ENCODE data around the gene PHLDA2.

The PHLDA2 gene

GRCh38 chr11:2927851-2928604 is 1.2 kb downstream of the PHLDA2 start:
- H3K4me1 ChIP-seq (ENCODE audit: insufficient read depth, low read length): no peaks in the 10 kb centered on the region
- DNase-seq: no peak

DNA sequence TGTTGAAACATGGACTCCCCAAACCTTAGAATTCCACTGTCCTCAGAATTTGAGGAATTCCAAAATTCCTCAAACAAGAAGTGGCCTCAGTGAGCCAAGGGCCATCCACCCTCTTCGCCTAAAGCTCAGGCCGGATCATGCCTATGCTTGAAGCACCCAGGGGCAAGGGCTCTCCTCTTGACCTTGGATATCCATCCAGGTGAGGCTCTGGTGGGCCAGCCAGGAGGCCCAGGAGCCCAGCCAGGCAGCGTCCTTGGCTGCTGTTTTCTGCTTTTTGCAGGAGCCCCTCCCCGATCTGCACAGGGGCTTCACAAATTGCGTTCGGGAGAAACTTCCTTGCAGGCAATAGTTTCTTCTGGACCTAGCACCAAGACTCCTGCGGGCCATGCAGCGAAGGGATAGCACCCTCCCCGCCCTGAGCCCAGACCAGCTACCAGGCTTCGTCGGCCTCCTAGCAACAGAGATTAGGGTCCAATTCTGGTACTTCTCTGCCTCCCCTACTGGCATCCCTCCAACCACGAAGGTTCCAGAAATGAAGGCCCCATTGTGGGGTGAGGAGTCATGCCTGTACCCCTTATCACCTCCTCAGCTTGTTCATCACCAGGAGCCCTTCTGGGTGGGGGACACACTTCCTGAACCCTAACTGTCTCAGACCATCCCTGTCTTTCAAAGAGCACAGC is 2.0 kb downstream of the PHLDA2 start:
- Histone ChIP-seq H3K4me2 (ENCODE audit: insufficient read depth, low read length) (no peak overlapping the region), H3K27ac (ENCODE audit: low read length) (no peak overlapping the region), H3K9me3 (ENCODE audit: insufficient read depth, low read length, severe bottlenecking) (no peaks in the 10 kb centered on the region), H2AFZ (ENCODE audit: low read depth, low read length) (no peak overlapping the region), H3K36me3 (ENCODE audit: insufficient read depth, low read length) (no peaks in the 10 kb centered on the region), H3K27me3 (ENCODE audit: insufficient read depth, low read length, poor library complexity) (no peaks in the 10 kb centered on the region), H3K4me3 (ENCODE audit: low read depth in 1 of 2, low read length in 2 of 2) (no peak overlapping the region), H4K20me1 (ENCODE audit: insufficient read depth, low read length) (peaks cover 5% of the 10 kb centered on the region; the same call in 1 of the 2 replicates), H3K4me1 (ENCODE audit: insufficient read depth, low read length) (no peaks in the 10 kb centered on the region), H3K9ac (ENCODE audit: low read depth, low read length) (no peak overlapping the region), H3K79me2 (ENCODE audit: insufficient read depth, low read length) (no peaks in the 10 kb centered on the region)
- DNase-seq (no peak), ATAC-seq (ENCODE audit: insufficient read depth, low read depth) (no peak)
- TF ChIP-seq EZH2 (IDR thresholded peaks at IDR 0.05; ENCODE audit: borderline replicate concordance, low read depth, low read length, severe bottlenecking): no peak
- no peak for TF ChIP-seq CTCF (IDR thresholded peaks at IDR 0.05; ENCODE audit: borderline replicate concordance, extremely low read depth, low read length, poor library complexity, severe bottlenecking)

More at GRCh38 chr11:2927851-2928604, 1.2 kb downstream of the PHLDA2 start:
- no peak overlapping the region for H3K4me2 ChIP-seq (ENCODE audit: insufficient read depth, low read length)
- H3K27me3 ChIP-seq (ENCODE audit: insufficient read depth, low read length, poor library complexity): no peaks in the 10 kb centered on the region
- no peak overlapping the region for H3K9ac ChIP-seq (ENCODE audit: low read depth, low read length)
- H3K79me2 ChIP-seq (ENCODE audit: insufficient read depth, low read length): no peaks in the 10 kb centered on the region
- no peak for ATAC-seq (ENCODE audit: insufficient read depth, low read depth)
- no peak overlapping the region for H3K4me3 ChIP-seq (ENCODE audit: low read depth in 1 of 2, low read length in 2 of 2)
- TF ChIP-seq CTCF (IDR thresholded peaks at IDR 0.05; ENCODE audit: borderline replicate concordance, extremely low read depth, low read length, poor library complexity, severe bottlenecking): no peak
- TF ChIP-seq EZH2 (IDR thresholded peaks at IDR 0.05; ENCODE audit: borderline replicate concordance, low read depth, low read length, severe bottlenecking): no peak
- H4K20me1 ChIP-seq (ENCODE audit: insufficient read depth, low read length): peaks cover 5% of the 10 kb centered on the region; the same call in 1 of the 2 replicates
- no peak overlapping the region for H2AFZ ChIP-seq (ENCODE audit: low read depth, low read length)
- no peaks in the 10 kb centered on the region for H3K9me3 ChIP-seq (ENCODE audit: insufficient read depth, low read length, severe bottlenecking)
- no peaks in the 10 kb centered on the region for H3K36me3 ChIP-seq (ENCODE audit: insufficient read depth, low read length)
- no peak overlapping the region for H3K27ac ChIP-seq (ENCODE audit: low read length)

GRCh38 chr11:2926611-2927051 is 2.6 kb downstream of the PHLDA2 start:
- H3K4me1 ChIP-seq (ENCODE audit: insufficient read depth, low read length): no peaks in the 10 kb centered on the region
- no peaks in the 10 kb centered on the region for H3K36me3 ChIP-seq (ENCODE audit: insufficient read depth, low read length)
- TF ChIP-seq CTCF (IDR thresholded peaks at IDR 0.05; ENCODE audit: borderline replicate concordance, extremely low read depth, low read length, poor library complexity, severe bottlenecking) (no peak), EZH2 (IDR thresholded peaks at IDR 0.05; ENCODE audit: borderline replicate concordance, low read depth, low read length, severe bottlenecking) (no peak)
- no peak overlapping the region for H2AFZ ChIP-seq (ENCODE audit: low read depth, low read length)
- no peaks in the 10 kb centered on the region for H3K27me3 ChIP-seq (ENCODE audit: insufficient read depth, low read length, poor library complexity)
- DNase-seq (no peak), ATAC-seq (ENCODE audit: insufficient read depth, low read depth) (no peak)
- peaks cover 5% of the 10 kb centered on the region; the same call in 1 of the 2 replicates for H4K20me1 ChIP-seq (ENCODE audit: insufficient read depth, low read length)
- no peak overlapping the region for H3K27ac ChIP-seq (ENCODE audit: low read length)
- H3K4me3 ChIP-seq (ENCODE audit: low read depth in 1 of 2, low read length in 2 of 2): no peak overlapping the region
- no peaks in the 10 kb centered on the region for H3K79me2 ChIP-seq (ENCODE audit: insufficient read depth, low read length)
- H3K9me3 ChIP-seq (ENCODE audit: insufficient read depth, low read length, severe bottlenecking): no peaks in the 10 kb centered on the region
- no peak overlapping the region for H3K9ac ChIP-seq (ENCODE audit: low read depth, low read length)
- no peak overlapping the region for H3K4me2 ChIP-seq (ENCODE audit: insufficient read depth, low read length)

Data from DND-41 (cell line).